MG63 (cell line): ENCODE measurements around the gene DHRS1. TPM values are rescaled to one million over a fixed set of nuclear protein-coding genes. Genes with fewer than 3 reads are reported as not detected.

ENCODE experiments used
- DNase-seq: peaks from one replicate; pipeline ENCODE4 v3.0.0-alpha.2; 2020
- H3K27me3 ChIP-seq: fragments of 250-450 bp; sonication (Bioruptor Pico); 2 replicates; pipeline ENCODE4 v1.5.1; 2020; ENCODE audit warnings: mild to moderate bottlenecking, moderate library complexity
- H3K36me3 ChIP-seq: fragments of 250-450 bp; sonication (Bioruptor Pico); 2 replicates; pipeline ENCODE4 v1.5.1; 2020; ENCODE audit warnings: mild to moderate bottlenecking, moderate library complexity
- H3K4me3 ChIP-seq: fragments of 250-450 bp; sonication (Bioruptor Pico); 2 replicates; pipeline ENCODE4 v1.5.1; 2020; ENCODE audit warnings: mild to moderate bottlenecking, moderate library complexity
- H3K9me3 ChIP-seq: fragments of 250-450 bp; sonication (Bioruptor Pico); 2 replicates; pipeline ENCODE4 v1.5.1; 2020; ENCODE audit warnings: mild to moderate bottlenecking, moderate library complexity
- total RNA-seq: library from RNA; depleted of rRNA; stranded (reverse); fragments of >200 nt; shearing (Covaris generic); gene quantifications from 2 replicates; pipeline ENCODE4 v1.2.3, GENCODE V29; 2014; ENCODE audit warnings: low replicate concordance

The DHRS1 gene
- total RNA-seq, 1 experiment from 2014 or later, result 1.5 TPM

DNA sequence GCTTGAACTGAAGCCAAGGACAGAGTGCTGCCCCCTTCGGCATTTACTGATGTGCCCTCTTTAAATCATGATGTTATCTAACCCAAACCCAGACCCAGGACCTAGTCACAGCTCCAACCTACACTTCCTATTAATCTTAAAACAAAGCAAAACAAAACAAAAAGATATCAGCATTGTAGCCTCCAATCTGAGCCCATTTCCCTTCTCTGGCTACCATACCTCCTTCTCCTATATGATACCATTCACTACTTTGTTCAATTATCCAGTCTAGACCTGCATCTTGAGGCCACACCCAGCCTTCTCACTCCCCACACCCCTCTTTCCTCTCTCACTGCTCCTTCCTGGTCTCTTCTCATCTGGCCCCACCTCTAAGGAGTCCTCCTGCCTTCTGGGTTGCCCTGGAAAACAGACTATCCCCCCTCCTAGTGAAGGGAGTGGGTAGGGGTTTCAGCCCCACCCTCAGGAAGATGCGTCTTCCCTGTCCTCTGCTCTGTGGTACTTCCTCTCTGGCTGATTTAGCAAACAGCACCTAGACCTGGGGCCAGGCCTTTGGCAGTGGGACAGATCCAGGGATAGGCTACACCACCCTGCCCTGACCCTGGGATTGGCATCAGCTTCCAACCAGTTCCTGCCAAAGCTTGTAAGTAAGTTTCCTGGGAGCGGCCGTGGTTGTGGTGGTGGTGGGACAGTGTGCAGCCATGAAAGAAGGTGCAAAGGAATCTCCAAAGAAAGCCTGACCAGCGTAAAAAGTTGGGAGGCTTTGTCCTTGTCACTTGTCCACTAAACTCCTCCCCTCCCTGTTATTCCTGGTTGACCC, 15.0 kb upstream of the DHRS1 start:
- DNase-seq, result no peak
- Histone ChIP-seq H3K9me3 (no peaks in the 10 kb centered on the region), H3K27me3 (no peaks in the 10 kb centered on the region), H3K4me3 (no peak overlapping the region), H3K36me3 (no peaks in the 10 kb centered on the region)

DNA sequence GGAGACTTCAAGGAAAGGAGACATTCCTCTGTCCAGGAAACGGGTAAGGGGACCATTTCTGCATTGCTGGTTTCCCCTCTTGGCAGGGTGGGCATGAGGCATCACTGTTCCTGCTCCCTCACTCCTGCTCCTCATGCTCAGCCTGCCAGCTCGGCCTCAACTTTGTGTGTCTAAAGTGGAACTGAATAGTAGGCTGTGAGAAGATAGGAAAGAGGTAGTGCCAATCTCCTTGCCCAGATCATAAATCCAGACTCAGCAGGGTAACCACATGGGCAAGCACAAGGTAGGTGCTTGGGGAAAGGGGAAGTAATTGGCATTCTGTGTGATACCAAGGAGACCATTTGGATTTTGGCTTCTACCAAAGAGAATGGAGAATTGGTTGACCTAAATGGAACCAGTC, 14.3 kb upstream of the DHRS1 start:
- Histone ChIP-seq H3K9me3 (no peaks in the 10 kb centered on the region), H3K4me3 (no peak overlapping the region), H3K27me3 (no peaks in the 10 kb centered on the region), H3K36me3 (peaks cover under 1% of the 10 kb centered on the region; the same call in 1 of the 2 replicates)
- no peak for DNase-seq

DNA sequence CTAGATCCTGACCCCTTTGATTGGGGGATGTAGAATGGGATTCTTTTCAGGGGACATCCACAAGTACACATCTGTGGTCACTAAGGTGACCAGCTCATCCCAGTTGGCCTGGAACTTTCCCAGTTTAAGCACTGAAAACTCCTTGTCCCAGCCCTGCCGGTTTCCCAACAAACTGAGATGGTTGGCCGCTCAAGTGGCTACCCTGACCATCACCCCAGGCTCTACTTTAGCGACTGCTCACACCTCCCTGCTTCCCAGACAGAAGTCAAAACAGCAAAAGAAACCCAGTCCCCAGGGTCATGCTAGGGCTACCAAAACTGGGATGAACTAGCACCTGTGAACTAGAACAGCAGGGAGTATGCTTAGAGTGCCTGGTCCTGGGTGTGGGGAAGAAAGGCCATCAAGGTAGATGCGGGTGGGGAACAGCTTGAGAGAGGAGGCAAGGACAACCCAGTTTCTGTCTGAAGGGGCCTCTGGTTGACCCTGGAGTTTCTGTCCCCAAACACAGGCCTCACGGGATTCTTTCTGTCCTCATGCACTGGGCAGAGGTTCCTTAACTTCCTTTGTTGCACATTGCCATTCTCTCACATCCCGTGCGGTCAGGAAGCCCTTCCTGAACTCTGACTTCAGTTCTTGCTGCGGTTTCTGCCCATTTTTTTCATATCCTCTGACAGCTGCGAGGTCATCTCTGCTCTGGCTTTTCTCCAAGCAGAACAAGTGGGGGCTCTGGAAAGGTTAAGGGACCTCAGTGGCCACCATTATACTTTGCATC, 13.3 kb upstream of the DHRS1 start:
- H3K27me3 ChIP-seq, result no peaks in the 10 kb centered on the region
- no peaks in the 10 kb centered on the region for H3K9me3 ChIP-seq
- H3K36me3 ChIP-seq, result peaks cover 2% of the 10 kb centered on the region; the same call in 1 of the 2 replicates
- no peak for DNase-seq
- H3K4me3 ChIP-seq, result no peak overlapping the region

- Histone ChIP-seq H3K27me3 (no peaks in the 10 kb centered on the region), H3K36me3 (peaks cover 2% of the 10 kb centered on the region; the same call in 1 of the 2 replicates), H3K4me3 (no peak overlapping the region), H3K9me3 (no peaks in the 10 kb centered on the region)
- no peak for DNase-seq
Observed at GRCh38 chr14:24311837-24312615, 12.4 kb upstream of the DHRS1 start.

GRCh38 chr14:24310646-24311604, 11.3 kb upstream of the DHRS1 start, which contains the start of gene LTB4R:
LTB4R (plus strand) TSS chr14:24311502; CDS start chr14:24315652, 4,150 bp downstream.
- no peaks in the 10 kb centered on the region for H3K27me3 ChIP-seq
- H3K36me3 ChIP-seq, result peaks cover 2% of the 10 kb centered on the region; the same call in 1 of the 2 replicates
- no peak within 1 kb of the TSS for H3K4me3 ChIP-seq
- DNase-seq, result no peak
- H3K9me3 ChIP-seq, result no peaks in the 10 kb centered on the region

- no peak overlapping the region for H3K4me3 ChIP-seq
- H3K9me3 ChIP-seq, result no peaks in the 10 kb centered on the region
- DNase-seq, result no peak
- H3K36me3 ChIP-seq, result peaks cover 2% of the 10 kb centered on the region; the same call in 1 of the 2 replicates
- H3K27me3 ChIP-seq, result no peaks in the 10 kb centered on the region
Observed at GRCh38 chr14:24310265-24310645, 10.7 kb upstream of the DHRS1 start.

- no peaks in the 10 kb centered on the region for H3K27me3 ChIP-seq
- H3K9me3 ChIP-seq, result no peaks in the 10 kb centered on the region
- no peak within 1 kb of the TSS for H3K4me3 ChIP-seq
- no peak for DNase-seq
- peaks cover 2% of the 10 kb centered on the region; the same call in 1 of the 2 replicates for H3K36me3 ChIP-seq
Observed at GRCh38 chr14:24309538-24310264, 10.1 kb upstream of the DHRS1 start, which contains the start of gene LTB4R2. LTB4R2 (plus strand) TSS chr14:24310140; CDS start chr14:24310665, 525 bp downstream.

GRCh38 chr14:24308342-24309124, 9.0 kb upstream of the DHRS1 start:
- Histone ChIP-seq H3K36me3 (peaks cover 2% of the 10 kb centered on the region; the same call in 1 of the 2 replicates), H3K27me3 (no peaks in the 10 kb centered on the region), H3K4me3 (no peak overlapping the region), H3K9me3 (no peaks in the 10 kb centered on the region)
- DNase-seq, result no peak

DNA sequence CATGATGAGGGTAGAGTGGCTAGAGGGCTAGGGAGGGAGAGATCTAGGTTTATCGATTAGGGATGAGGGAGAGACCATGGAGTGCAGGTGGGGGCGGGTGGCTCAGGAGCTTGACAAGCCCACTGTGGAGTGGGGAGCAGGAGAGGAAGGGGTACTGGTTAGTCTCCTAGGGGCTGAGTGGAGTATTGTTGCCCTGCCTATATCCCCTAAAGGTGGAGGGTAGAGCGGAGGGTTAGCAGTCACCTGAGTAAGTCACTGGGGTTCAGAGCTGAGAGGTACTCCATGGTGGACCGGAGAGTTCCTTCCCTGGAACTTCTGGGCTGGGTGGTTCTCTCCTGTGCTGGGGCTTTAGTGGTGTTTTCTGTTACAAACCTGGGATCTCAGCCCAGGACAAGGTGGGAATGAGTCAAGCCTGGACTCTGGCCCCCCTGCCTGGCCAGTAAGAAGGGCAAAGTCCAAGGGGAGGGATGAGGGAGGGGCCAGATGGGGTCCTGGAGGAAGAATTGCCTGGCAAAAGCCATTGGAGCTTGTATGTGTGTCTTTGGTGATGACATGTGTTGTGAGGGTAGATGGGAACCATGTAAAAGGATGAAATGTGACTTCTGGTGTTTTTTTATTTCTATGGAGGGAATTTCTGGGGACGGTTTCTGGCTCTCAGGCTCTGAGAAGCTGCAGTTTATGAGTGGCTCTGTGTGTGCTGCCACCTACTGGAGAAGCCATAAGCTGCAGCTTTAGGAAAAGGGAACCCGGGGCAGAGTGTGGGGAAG, 8.2 kb upstream of the DHRS1 start, which contains the start of gene CIDEB:
Gene CIDEB (minus strand): TSS at position 403 of the 767 bp plus-strand sequence. CDS start 119 bp downstream, at position 284.
- peaks cover 3% of the 10 kb centered on the region; the same call in 1 of the 2 replicates for H3K36me3 ChIP-seq
- no peak within 1 kb of the TSS for H3K4me3 ChIP-seq
- DNase-seq, result peak; percentile 29
- no peaks in the 10 kb centered on the region for H3K9me3 ChIP-seq
- H3K27me3 ChIP-seq, result no peaks in the 10 kb centered on the region

DNA sequence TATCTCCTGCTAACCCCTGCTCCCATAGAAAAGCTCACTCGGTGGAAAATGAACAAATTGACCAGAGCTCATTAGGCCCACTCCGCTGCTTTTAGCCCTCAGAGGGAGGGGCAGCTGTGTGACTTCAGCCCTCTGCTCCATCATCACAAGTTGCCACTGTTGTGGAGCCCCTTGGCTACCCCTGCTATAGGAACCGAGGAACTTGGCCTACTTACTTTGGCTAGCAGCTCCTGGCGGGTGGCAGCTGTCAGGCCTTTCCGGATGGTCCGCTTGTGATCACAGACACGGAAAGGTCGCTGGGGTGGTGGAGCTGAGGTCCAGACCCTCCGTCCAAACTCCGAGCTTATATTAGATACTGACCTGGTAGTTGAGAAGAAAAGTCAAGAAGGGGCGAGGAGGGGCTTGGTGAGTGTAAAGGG, 7.6 kb upstream of the DHRS1 start:
- H3K9me3 ChIP-seq, result no peaks in the 10 kb centered on the region
- no peaks in the 10 kb centered on the region for H3K27me3 ChIP-seq
- DNase-seq, result no peak
- H3K4me3 ChIP-seq, result no peak overlapping the region
- H3K36me3 ChIP-seq, result peaks cover 9% of the 10 kb centered on the region; the same call in 1 of the 2 replicates

DNA sequence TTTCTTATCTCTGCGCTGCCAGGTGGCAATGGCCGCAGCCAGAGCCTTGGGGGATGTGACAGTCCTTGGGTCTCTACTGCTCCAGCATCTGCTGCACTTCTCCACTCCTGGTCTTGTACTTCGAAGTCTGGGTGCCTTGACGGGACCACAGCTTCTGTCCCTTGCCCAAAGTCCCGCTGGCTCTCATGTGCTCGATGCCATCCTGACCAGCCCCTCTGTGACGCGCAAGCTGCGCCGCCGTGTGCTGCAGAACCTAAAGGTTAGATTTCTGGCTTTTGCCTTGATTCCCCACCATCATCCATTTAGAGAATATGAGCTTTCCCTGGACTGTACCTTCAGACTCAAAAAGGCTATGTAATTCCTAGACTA, 4.4 kb upstream of the DHRS1 start:
- H3K36me3 ChIP-seq, result peaks cover 13% of the 10 kb centered on the region; the same call in 1 of the 2 replicates

GRCh38 chr14:24300326-24300980, 873 bp upstream of the DHRS1 start:
- no peak for DNase-seq
- Histone ChIP-seq H3K4me3 (peak overlapping the region; percentile 77), H3K27me3 (no peaks in the 10 kb centered on the region), H3K36me3 (peaks cover 10% of the 10 kb centered on the region; the same call in 1 of the 2 replicates), H3K9me3 (no peaks in the 10 kb centered on the region)

More for the DNA sequence above, 4.4 kb upstream of the DHRS1 start:
- H3K9me3 ChIP-seq, result no peaks in the 10 kb centered on the region
- H3K27me3 ChIP-seq, result no peaks in the 10 kb centered on the region
- no peak for DNase-seq
- no peak overlapping the region for H3K4me3 ChIP-seq

DNA sequence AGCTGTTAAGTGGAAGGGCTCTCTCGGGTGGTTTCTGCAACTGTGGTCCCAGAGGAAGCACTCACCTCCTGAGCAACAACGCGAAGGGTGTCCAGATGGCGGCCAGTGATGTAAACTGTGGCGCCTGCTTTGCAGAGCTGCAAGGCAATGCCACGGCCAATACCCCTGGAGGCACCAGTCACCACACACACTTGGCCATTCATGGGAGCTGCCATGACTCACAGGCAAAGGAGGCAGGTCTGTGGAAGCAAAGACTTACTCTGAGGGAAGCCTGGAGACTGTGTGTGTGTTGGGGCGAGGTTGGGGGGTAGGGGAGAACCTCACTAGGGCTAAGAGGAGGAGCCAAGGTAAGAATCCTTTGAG, 707 bp downstream of the DHRS1 start:
- H3K27me3 ChIP-seq, result no peaks in the 10 kb centered on the region
- H3K36me3 ChIP-seq, result peaks cover 10% of the 10 kb centered on the region; the same call in 1 of the 2 replicates
- DNase-seq, result peak; percentile 76
- peak overlapping the region; percentile 77 for H3K4me3 ChIP-seq
- no peaks in the 10 kb centered on the region for H3K9me3 ChIP-seq
